ENCODE measurements around the gene BBOF1. TPM values are rescaled to one million over a fixed set of nuclear protein-coding genes. Genes with fewer than 3 reads are reported as not detected.
"Not testable (repeated sequence)": the region's sequence is repeated elsewhere in the genome, so short reads cannot be mapped to it uniquely, and the experiment has no call there.

Gene BBOF1
- total and polyA plus RNA-seq, 4 donors: 1.0 to 2.8 (median 2.1) TPM

DNA sequence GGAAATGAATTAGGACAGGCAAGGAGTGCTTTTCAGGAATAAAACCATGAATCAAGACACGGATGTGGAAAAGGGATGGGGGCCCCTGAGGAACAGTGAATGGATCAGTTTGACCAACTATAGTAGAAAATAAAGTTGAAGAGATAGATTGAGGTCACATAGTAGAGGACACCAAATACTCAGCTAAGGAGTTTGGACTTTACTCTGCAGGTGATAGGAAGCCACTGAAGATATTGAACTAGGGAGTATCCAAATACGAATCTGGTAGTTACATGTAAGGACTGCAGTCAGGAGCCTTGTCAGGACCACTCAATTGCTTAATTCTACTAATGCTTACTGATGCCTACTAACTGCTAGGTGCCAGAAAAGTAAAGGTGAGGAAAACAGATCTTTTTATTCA is 20.4 kb upstream of the BBOF1 start:
- Histone ChIP-seq H3K36me3 (ENCODE audit: control insufficient read depth in 4 of 4, insufficient read depth in 3 of 4, low read depth in 1 of 4, low read length in 3 of 4) (peaks cover 0 to 5% (median under 1%) of the 10 kb centered on the region in 4 donors), H3K27me3 (ENCODE audit: control insufficient read depth in 4 of 4, insufficient read depth in 4 of 4, low read length in 3 of 4) (no peaks in the 10 kb centered on the region), H3K4me1 (ENCODE audit: control insufficient read depth in 4 of 4, insufficient read depth in 4 of 4, low read length in 3 of 4) (peaks cover 12 to 45% (median 35%) of the 10 kb centered on the region in 4 donors), H3K9me3 (ENCODE audit: control insufficient read depth in 4 of 4, low read length in 3 of 4) (no peaks in the 10 kb centered on the region), H3K27ac (ENCODE audit: low read depth in 1 of 2, low read length in 2 of 2) (peak overlapping the region; percentile 18 to 46), H3K9ac (ENCODE audit: low read depth in 1 of 2, low read length in 2 of 2) (no peak overlapping the region), H3K4me3 (ENCODE audit: low read depth in 1 of 3, low read length in 3 of 3) (no peak overlapping the region)
- TF ChIP-seq HNF4G (IDR thresholded peaks at IDR 0.05): peak; percentile 42
- TF ChIP-seq, protein P1, sequence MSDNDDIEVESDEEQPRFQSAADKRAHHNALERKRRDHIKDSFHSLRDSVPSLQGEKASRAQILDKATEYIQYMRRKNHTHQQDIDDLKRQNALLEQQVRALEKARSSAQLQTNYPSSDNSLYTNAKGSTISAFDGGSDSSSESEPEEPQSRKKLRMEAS (IDR thresholded peaks at IDR 0.05): no peak
- no peak for TF ChIP-seq TAF1 (conservative IDR thresholded peaks at IDR 0.05)
- TF ChIP-seq EGR1 (IDR thresholded peaks at IDR 0.05; ENCODE audit: low read depth in 2 of 2): no peak
- TF ChIP-seq RXRA (IDR thresholded peaks at IDR 0.05): peak; percentile 23 to 38
- no peak for TF ChIP-seq RAD21 (IDR thresholded peaks at IDR 0.05)
- TF ChIP-seq YY1 (IDR thresholded peaks at IDR 0.05): no peak
- no peak for TF ChIP-seq NR2F2 (IDR thresholded peaks at IDR 0.05)
- no peak for TF ChIP-seq JUND (IDR thresholded peaks at IDR 0.05)
- peak; percentile 81 to 82 for TF ChIP-seq HNF4A (conservative IDR thresholded peaks at IDR 0.05)
- peak; percentile 35 for TF ChIP-seq SP1 (IDR thresholded peaks at IDR 0.05)
- 51% methylated on average over 2 of the region's 2 CpGs for WGBS
- DNase-seq (ENCODE audit: low spot score): no peak

DNA sequence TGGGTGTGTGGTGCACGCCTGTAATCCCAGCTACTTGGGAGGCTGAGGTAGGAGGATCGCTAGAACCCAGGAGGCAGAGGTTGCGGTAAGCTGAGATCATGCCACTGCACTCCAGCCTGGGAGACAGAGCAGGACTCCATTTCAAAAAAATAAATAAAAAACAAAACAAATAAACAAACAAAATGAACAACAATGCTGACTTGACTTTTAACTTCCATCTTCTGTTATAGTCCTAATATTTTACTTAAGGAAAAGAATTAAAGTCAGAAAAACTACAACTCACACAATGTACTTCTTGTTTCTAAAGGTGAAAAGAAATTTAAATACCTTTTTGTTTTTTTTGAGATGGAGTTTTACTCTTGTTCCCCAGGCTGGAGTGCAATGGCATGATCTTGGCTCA is 13.5 kb upstream of the BBOF1 start:
- not testable (repeated sequence) for H3K27me3 ChIP-seq (ENCODE audit: control insufficient read depth in 4 of 4, insufficient read depth in 4 of 4, low read length in 3 of 4); H3K4me1 ChIP-seq (ENCODE audit: control insufficient read depth in 4 of 4, insufficient read depth in 4 of 4, low read length in 3 of 4); H3K4me3 ChIP-seq (ENCODE audit: low read depth in 1 of 3, low read length in 3 of 3); H3K9me3 ChIP-seq (ENCODE audit: control insufficient read depth in 4 of 4, low read length in 3 of 4); H3K9ac ChIP-seq (ENCODE audit: low read depth in 1 of 2, low read length in 2 of 2); DNase-seq (ENCODE audit: low spot score); H3K27ac ChIP-seq (ENCODE audit: low read depth in 1 of 2, low read length in 2 of 2)
- WGBS: 97% methylated on average over 3 of the region's 3 CpGs
- peaks cover 2 to 13% (median 7%) of the 10 kb centered on the region in 4 donors for H3K36me3 ChIP-seq (ENCODE audit: control insufficient read depth in 4 of 4, insufficient read depth in 3 of 4, low read depth in 1 of 4, low read length in 3 of 4)

DNA sequence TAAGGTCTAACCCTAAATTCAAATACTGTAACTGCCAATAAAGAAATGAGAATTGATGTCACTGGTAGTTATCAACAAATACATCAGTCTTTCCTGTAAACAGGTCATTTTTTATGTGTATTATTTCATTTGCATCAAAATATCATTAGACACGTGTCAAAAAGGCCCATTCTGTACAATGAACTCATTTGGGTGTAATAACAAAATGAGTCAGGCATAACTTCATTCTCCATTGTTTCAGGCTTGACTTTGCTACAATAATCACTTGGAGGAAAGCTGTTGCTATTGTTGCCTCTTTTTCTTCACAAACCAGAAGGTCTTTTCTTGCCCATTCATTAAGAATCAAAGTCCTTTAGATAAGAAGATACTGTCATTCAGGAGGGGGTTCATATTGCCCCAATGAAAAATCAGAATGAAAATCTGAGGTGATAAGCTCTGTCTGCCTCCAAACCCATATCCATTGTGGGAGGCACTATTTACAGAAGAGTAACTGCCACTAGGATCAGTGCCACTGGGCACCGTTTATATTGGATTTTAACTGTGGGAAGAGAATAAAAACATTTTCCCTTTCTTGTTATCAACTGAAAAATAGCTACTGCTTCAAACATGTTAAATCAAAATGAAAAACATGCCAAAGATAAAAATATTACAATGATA is 10.2 kb upstream of the BBOF1 start:
- H3K9ac ChIP-seq (ENCODE audit: low read depth in 1 of 2, low read length in 2 of 2): no peak overlapping the region
- H3K27ac ChIP-seq (ENCODE audit: low read depth in 1 of 2, low read length in 2 of 2): no peak overlapping the region
- peaks cover 1 to 16% (median 8%) of the 10 kb centered on the region in 4 donors for H3K36me3 ChIP-seq (ENCODE audit: control insufficient read depth in 4 of 4, insufficient read depth in 3 of 4, low read depth in 1 of 4, low read length in 3 of 4)
- TF ChIP-seq, protein P2, sequence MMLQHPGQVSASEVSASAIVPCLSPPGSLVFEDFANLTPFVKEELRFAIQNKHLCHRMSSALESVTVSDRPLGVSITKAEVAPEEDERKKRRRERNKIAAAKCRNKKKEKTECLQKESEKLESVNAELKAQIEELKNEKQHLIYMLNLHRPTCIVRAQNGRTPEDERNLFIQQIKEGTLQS (IDR thresholded peaks at IDR 0.05): no peak
- TF ChIP-seq YY1 (IDR thresholded peaks at IDR 0.05) (no peak), GABPA (IDR thresholded peaks at IDR 0.05 in 1 of 2, conservative IDR thresholded peaks at IDR 0.05 in 1 of 2) (no peak), NR2F2 (IDR thresholded peaks at IDR 0.05) (no peak), RAD21 (IDR thresholded peaks at IDR 0.05) (no peak), TAF1 (conservative IDR thresholded peaks at IDR 0.05) (no peak), FOXA2 (IDR thresholded peaks at IDR 0.05) (no peak), RXRA (IDR thresholded peaks at IDR 0.05) (no peak), EGR1 (IDR thresholded peaks at IDR 0.05; ENCODE audit: low read depth in 2 of 2) (no peak), HNF4G (IDR thresholded peaks at IDR 0.05) (no peak), SP1 (IDR thresholded peaks at IDR 0.05) (no peak), JUND (IDR thresholded peaks at IDR 0.05) (no peak), HNF4A (conservative IDR thresholded peaks at IDR 0.05) (no peak)
- TF ChIP-seq, protein P3, sequence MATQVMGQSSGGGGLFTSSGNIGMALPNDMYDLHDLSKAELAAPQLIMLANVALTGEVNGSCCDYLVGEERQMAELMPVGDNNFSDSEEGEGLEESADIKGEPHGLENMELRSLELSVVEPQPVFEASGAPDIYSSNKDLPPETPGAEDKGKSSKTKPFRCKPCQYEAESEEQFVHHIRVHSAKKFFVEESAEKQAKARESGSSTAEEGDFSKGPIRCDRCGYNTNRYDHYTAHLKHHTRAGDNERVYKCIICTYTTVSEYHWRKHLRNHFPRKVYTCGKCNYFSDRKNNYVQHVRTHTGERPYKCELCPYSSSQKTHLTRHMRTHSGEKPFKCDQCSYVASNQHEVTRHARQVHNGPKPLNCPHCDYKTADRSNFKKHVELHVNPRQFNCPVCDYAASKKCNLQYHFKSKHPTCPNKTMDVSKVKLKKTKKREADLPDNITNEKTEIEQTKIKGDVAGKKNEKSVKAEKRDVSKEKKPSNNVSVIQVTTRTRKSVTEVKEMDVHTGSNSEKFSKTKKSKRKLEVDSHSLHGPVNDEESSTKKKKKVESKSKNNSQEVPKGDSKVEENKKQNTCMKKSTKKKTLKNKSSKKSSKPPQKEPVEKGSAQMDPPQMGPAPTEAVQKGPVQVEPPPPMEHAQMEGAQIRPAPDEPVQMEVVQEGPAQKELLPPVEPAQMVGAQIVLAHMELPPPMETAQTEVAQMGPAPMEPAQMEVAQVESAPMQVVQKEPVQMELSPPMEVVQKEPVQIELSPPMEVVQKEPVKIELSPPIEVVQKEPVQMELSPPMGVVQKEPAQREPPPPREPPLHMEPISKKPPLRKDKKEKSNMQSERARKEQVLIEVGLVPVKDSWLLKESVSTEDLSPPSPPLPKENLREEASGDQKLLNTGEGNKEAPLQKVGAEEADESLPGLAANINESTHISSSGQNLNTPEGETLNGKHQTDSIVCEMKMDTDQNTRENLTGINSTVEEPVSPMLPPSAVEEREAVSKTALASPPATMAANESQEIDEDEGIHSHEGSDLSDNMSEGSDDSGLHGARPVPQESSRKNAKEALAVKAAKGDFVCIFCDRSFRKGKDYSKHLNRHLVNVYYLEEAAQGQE (IDR thresholded peaks at IDR 0.05): no peak
- TF ChIP-seq, protein P1 (IDR thresholded peaks at IDR 0.05): no peak
- TF ChIP-seq, protein P4, sequence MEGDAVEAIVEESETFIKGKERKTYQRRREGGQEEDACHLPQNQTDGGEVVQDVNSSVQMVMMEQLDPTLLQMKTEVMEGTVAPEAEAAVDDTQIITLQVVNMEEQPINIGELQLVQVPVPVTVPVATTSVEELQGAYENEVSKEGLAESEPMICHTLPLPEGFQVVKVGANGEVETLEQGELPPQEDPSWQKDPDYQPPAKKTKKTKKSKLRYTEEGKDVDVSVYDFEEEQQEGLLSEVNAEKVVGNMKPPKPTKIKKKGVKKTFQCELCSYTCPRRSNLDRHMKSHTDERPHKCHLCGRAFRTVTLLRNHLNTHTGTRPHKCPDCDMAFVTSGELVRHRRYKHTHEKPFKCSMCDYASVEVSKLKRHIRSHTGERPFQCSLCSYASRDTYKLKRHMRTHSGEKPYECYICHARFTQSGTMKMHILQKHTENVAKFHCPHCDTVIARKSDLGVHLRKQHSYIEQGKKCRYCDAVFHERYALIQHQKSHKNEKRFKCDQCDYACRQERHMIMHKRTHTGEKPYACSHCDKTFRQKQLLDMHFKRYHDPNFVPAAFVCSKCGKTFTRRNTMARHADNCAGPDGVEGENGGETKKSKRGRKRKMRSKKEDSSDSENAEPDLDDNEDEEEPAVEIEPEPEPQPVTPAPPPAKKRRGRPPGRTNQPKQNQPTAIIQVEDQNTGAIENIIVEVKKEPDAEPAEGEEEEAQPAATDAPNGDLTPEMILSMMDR (IDR thresholded peaks at IDR 0.05; ENCODE audit: low read depth, low read length, missing input control): no peak
- H3K4me3 ChIP-seq (ENCODE audit: low read depth in 1 of 3, low read length in 3 of 3): no peak overlapping the region
- H3K9me3 ChIP-seq (ENCODE audit: control insufficient read depth in 4 of 4, low read length in 3 of 4): no peaks in the 10 kb centered on the region
- DNase-seq (ENCODE audit: low spot score): no peak
- no peaks in the 10 kb centered on the region for H3K27me3 ChIP-seq (ENCODE audit: control insufficient read depth in 4 of 4, insufficient read depth in 4 of 4, low read length in 3 of 4)
- 64% methylated on average over 2 of the region's 2 CpGs for WGBS
- H3K4me1 ChIP-seq (ENCODE audit: control insufficient read depth in 4 of 4, insufficient read depth in 4 of 4, low read length in 3 of 4): peaks cover 2 to 4% (median 3%) of the 10 kb centered on the region in 4 donors

Data from liver (tissue), 9 donors.